ENCODE results near the gene SERGEF. TPM values are rescaled to one million over a fixed set of nuclear protein-coding genes. Genes with fewer than 3 reads are reported as not detected.

SERGEF gene
- total RNA-seq: 10 to 100 TPM; 27.5 to 27.7 TPM

DNA sequence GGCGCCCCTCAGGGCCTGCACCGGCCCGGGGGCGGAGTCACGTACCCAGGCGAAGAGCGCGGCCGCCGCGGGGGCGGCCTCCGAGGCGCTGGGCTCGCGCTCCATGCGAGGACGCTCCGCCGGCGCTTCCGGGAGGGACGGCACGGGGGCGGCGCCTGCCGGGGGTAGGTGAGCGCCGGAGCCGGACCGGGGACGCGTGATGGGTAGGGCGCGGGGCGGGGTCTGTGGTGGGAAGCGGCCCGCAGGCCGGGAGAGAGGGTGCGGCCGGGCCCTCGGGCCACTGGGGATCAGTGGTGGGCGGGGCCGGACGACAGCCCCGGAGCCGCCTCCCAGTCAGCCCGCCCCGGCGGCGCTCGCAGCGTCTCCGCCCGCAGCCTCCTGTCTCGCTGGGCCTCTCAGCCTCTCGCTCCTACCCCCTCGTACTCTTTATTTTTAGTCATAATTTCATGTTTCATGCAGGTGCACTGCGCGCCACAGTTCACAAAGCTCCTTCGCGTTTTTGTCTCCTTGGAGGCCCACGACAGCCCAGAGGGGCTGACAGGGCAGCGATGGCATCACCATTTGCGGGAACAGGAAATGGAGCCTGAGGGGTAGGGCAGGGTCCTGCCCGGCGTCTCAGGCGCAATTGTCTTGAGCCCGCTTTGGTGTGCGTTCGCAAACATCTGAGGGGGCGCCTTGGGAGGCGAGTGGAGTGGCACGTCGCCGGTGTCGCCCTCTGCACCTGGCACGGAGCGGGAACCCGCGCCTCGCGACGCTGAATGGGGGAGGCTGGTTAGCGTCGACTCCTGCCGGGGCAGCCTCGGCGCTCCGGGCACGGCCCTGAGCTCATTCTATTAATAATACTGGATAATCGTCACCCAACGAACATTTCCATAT lies at the start of gene SERGEF:
TSS of gene SERGEF (minus strand) at position 142 of the 876 bp plus-strand sequence. CDS start at position 105, 37 bp downstream.
- ChIA-PET CTCF (interaction anchor here (0.6 to 2.2 kb wide), 3 partner anchors 22 to 102 kb away, joined by 3 to 7 read pairs (median 3); partner anchors contain the start of gene SAAL1), POLR2A (interaction anchor here (0.5 to 1.8 kb wide), 7 partner anchors 91 to 806 kb away, joined by 3 to 10 read pairs (median 4); partner anchors contain the start of genes PIK3C2A and SAAL1)

DNA sequence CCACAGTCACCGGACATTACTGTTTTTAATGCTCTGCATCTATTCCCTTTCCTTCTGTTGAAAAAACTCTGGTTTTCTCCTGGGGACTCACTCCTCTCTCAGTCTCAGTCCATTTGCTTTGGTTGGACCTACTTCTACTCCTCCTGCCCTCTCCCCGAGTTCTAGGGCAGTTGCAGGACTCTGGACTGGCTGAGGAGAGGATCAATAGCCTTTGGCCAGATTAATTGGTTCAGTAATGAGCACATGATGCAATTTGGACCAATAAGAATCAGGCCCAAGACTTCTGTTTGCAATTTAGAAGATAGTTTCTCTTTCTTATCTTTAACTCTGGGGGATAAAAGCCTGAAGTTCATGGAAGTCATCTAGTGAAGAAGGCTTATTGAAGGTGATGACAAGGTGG lies 48.5 kb upstream of the SERGEF start:
- ChIA-PET POLR2A (no interaction called here), CTCF (no interaction called here)

DNA sequence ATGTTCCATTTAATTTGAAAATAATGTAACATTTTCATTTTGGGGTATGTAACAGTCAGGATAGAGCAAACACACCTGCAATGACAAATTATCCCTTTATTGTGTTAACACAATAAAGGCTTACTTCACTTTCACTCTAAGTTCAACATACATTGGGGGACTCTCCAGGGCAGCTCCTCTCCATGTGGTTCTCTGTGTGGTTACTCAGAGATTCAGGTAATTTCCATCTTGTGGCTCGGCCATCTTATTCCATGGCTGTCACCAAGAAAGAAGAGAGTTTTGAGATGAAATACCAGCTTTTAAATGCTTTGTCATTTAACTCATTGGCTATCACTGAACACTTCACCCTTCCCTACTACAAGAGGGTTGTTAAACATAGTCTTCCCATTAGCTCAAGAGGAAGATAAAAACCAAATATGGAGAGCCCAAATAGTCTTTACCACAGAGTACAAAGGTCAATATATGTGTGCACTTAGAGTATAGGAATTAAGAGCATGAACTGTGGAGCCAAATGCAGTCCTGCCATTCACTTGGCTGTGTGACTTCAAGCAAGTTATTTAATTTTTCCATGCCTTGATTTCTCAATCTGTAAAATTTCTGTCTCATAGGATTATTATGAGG lies 43.8 kb upstream of the SERGEF start:
- ChIA-PET CTCF (no interaction called here), POLR2A (no interaction called here)

DNA sequence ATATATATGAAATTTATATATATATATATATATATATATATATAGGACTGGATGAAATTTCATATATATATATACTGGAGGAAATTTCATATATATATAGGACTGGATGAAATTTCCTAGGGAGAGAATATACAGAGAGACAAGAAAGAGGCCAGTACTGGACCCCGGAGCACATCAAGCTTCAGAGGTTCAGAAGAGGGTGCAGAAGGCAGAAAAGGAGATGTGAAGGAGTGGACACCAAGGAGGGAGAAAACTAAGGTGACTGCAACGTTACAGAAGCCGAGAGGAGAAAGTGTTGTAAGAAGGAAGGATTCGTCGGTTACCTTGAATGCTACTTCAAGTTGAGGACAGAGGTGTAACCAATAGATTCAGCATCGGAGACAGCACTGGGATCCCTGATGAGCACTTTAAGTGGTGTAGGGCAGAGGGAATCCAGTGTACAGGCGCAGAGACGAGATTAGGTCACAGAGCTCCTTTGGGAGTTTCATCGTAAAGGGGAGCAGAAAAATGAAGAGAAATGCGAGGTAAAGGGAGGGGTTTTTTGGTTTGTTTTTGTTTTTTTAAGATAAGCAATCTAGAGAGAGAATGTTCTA lies 41.8 kb upstream of the SERGEF start:
- ChIA-PET POLR2A (no interaction called here), CTCF (no interaction called here)

DNA sequence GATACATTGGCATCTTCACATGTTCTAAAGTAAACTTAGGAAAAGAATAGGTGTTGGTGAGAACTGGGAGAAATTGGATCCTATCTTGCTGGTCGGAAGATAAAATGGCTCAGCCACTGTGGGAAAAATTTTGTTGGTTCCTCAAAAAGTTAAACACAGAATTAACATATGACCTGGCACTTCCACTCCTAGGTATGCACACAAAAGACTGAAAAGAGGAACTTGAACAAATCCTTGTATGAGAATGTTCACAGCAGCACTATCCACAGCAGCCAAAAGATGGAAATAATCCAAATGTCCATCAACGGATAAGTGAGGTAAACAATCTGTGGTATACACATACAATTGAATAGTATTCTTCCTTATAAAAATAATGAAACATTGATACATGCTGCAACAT lies 38.0 kb upstream of the SERGEF start:
- POLR2A ChIA-PET: no interaction called here
- CTCF ChIA-PET: no interaction called here

DNA sequence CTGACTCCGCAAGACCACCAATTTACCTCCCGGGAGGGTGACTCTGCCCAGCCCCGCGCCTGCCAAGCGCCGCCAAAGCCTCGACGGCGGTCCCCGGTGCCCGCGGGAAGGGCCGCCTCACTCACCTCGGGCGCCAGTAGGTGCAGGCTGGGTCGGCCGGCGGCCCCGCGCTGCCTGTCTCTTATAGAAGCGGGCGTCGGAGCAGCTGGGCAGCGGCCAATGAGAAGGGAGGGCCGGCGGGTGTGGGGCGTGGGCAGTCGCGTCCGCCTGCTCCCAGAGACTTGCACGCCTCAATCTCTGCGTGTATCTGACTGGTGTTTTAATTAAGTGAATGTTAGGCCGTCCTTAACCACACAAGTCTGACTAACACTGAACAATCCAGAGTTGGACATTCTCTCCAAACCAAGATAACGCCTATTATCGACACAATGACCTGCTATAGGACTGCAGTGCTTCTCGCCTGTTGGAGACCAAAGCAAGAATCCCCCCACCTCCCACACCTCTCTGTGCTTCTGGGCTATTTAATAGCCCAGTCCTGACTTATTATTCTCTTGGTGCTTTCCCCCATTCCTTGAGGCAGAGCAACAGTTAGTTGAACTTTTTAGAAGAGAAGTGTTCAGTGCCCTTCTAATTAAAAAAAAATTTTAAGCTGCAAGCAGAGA lies 33.4 kb upstream of the SERGEF start, which contains the start of gene TPH1:
TSS of gene TPH1 (minus strand) at position 154 of the 662 bp plus-strand sequence. CDS start 5,507 bp downstream, outside the sequence.
- CTCF ChIA-PET: no interaction called here

DNA sequence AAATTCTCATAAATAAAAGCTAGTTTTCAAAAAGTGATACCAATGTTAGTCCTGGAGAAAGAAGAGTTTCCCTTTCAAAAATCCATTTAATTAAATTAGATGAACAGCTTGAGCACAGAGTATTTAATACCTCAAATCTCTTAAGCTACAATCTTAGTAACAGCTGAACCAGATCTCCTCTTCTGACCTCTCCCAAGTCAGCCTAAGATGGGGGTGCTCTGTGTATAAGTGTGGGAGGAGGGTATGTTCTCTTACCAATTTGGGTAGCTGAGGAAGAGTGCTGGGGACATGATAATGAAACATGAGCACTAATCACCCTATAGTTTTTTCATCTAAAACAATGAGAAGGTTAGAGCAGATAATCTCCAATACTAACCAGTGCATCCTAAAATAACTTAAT lies 23.6 kb upstream of the SERGEF start:
- CTCF ChIA-PET: interaction anchor here (0.7 kb wide), 1 partner anchor 1067 kb away, joined by 3 read pairs; no protein-coding TSS in a partner anchor
- POLR2A ChIA-PET: no interaction called here

More for the DNA sequence above, 33.4 kb upstream of the SERGEF start, which contains the start of gene TPH1:
- POLR2A ChIA-PET: no interaction called here

DNA sequence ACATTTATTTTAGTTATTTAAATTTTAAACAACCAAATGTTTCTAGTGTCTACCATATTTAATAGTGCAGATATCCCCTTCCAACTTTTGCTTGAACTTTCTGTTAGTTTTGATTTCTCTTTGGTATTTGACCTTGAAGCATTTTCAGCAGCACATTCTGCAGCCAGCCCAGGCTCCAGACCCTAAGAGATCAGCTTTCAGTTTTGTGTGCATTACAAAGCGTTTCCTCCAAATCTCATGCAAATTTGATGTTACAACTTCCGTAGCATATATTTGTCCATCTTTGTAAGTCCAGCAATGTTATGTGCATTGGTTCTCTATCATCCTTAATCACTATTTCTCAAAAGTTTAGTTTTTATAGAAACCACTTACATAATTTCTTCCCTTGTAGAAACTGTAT lies 14.6 kb upstream of the SERGEF start:
- ChIA-PET POLR2A (no interaction called here), CTCF (no interaction called here)

DNA sequence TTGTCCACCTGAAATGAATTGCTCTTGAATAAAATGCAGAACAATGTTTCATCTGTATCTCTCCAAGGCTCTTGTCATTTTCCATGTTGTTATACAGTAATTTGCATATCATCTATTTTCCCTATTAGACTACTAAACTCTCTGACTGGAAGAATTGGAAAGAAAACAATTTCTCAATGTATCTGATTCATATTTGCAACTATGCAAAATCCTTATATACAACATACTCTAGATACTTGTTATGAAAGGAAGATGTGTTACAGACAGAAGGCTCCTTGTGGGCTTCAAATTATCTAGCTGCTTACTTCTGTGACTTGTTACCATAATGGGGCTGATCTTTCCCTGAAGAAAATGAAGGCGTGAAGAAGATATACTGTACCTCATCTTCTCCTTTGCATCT lies 9.6 kb upstream of the SERGEF start:
- ChIA-PET CTCF (no interaction called here), POLR2A (no interaction called here)

DNA sequence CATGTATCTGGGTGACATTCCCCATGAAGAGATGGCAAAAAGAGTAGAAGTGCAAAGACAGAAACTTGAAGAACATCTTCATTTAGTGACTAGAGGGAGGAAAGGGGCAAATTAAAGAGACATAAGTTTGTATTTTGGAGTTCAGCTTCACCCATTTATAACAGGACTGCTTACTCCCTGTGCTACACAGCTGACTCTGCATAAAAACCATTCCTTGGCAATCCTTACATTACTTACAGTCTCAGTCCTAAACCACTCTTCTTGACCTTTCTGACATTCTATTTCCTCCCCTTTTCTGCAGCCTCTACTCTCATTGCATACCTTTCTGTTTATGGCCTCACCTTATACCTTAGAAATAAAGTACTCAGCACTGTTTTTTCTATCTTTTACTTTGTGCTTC lies 6.8 kb upstream of the SERGEF start:
- CTCF ChIA-PET: no interaction called here
- POLR2A ChIA-PET: no interaction called here

DNA sequence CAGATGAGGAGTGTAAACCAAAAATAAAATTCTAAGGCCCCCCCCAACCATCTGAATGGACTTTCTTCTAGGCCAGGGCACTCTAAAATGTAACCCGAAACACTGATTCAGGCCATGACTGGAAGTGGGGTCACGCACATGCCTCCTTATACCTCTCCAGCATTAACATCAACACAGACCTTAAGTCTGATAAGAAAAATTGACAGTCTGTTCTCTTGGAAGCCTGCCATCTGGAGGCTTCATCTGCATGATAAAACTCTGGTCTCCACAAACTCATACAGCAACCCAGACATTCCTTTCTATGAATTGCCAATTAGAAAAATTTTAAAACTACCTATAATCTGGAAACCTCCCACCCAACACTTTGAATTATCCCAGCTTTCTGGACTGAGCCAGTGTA lies 3.9 kb upstream of the SERGEF start:
- ChIA-PET CTCF (no interaction called here), POLR2A (no interaction called here)

DNA sequence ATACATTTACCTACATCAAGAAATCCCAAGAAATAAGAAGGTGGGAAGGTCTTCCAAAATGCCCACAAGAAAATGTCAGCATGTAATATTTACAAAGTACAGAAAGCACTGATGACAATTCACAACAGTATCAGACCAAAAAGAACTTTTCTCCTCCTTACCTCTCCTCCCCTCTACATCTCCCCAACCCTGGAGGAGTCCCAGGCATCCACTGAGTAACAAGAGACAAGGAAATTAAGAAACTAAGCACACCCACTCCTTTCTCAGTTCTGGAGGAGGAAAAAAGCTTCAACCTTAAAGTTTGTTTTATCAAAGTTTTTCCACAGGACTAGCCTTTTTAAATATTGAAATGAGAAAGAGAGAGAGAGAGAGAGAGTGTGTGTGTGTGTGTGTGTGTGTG lies 2.0 kb upstream of the SERGEF start:
- ChIA-PET POLR2A (no interaction called here), CTCF (interaction anchor here (2.2 kb wide), 1 partner anchor 91 kb away, joined by 7 read pairs; the partner anchor contains the start of gene SAAL1)

DNA sequence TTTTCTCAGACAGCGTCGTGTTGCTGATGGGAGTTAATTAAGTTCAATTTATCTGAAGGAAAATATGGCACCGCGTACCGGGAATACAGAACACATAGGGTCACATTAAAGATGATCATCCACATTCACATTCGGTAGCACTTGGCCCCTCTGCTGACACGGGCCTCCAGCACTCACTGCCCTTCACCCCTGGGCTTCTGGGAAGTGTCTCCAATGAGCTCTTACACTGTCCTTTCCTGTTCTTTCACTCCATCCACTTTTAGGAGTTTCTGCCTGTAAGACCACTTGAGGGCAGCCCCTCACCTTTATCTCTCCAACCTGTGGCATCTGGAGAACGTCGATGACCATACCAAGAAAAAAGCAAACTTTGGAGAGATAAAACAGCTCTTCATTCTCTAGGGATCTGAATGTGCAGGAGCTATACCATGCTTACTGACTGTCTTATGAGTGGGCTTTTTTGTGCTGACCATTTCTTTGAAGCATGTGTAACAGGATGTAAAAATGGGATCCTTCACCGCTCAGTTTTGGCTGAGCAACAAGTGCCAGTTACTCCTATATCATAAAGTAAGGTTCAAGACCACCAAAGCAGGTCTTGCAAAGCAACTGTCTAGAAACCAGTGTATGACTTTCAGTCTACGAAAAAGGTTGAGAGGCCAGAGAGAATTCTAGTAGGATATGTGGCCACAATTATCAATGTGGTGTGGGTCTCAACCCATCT lies 1.1 kb upstream of the SERGEF start:
- ChIA-PET CTCF (interaction anchor here (0.6 to 2.2 kb wide), 4 partner anchors 23 to 102 kb away, joined by 3 to 7 read pairs (median 3); partner anchors contain the start of gene SAAL1), POLR2A (interaction anchor here (0.6 to 1.8 kb wide), 5 partner anchors 90 to 806 kb away, joined by 3 to 10 read pairs (median 4); partner anchors contain the start of genes PIK3C2A and SAAL1)

DNA sequence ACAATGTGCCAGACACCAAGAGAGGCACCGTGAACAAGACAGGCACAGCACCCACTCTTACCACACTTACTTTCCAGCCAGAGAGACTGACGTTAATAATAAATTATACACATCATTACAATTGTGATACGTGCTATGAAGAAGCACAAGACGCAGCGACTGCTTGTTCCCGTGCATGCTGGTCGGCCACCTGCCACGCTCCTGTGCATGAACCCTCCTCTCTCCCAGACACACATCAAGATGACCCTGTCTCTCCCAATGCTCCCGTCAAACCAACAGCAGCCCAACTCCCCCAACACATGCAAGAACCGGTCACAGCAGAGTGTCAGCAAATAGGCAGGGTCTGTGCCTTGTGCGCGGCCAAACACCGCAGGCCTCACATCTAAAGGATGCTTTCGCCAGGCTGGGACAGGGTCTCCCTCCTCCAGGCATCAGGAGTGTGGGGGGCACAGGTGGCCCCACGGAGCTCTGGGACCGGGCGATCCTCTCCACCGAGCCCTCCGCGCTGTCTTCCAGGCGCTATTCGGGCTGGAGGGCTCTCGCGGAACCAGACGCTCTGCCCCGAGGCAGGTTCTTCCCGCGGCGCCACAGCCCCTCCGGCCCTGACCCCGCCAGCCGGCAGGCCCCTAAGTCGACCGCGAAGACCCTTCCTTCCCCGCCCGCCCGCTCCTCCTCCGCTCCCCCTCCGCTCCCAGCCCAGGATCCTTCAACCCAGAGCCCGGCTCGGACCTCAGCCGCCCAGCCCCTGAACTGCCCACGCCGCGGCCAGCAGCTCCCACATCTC lies 533 bp downstream of the SERGEF start:
- ChIA-PET CTCF (interaction anchor here (1.0 to 2.2 kb wide), 2 partner anchors 21 to 94 kb away, joined by 3 to 7 read pairs; partner anchors contain the start of gene SAAL1), POLR2A (interaction anchor here (0.5 to 1.8 kb wide), 4 partner anchors 92 to 805 kb away, joined by 3 to 5 read pairs (median 4); partner anchors contain the start of genes PIK3C2A and SAAL1)

DNA sequence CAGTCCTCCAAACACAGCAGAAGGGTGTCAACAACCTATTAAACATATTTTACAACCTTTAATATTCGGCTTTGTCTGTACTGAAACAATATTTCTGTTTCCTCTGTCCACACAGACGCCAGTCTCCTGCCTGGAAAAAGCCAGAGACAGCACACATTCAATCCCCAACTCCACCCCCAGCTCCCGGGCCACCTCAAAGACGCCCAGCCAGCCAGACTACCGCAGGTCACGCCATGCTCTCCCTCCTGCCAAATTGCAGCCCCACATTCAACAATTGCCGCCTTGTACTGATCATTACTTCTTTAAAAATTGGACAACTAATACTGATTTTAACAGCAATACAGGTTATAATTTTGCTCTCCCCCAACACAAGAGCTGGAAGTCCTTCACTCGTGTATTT lies 1.2 kb downstream of the SERGEF start:
- POLR2A ChIA-PET: no interaction called here
- CTCF ChIA-PET: no interaction called here

DNA sequence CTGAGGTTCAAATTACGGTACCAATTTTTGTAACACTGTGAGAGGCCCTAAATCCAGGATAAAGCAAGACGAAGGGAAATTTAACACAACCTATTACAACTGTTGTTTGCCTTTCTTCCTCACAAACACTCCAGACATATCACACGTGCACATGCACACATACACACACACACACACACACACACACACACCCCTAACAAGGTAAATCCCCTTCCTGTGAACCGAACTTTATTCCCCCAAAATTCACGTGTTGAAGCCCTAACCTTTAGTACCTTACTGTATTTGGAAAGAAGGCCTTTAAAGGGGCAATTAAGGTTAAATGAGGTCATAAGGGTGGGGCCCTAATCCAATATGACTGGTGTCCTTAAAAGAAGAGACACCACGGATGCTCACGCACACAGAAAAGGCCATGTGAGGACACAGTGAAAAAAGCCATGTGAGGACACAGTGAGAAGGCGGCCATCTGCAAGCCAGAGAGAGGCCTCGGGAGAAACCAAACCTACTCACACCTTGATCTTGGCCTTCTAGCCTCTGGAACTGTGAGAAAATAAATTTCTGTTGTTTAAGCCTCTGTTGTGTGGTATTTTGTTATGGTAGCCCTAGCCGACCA lies 1.8 kb downstream of the SERGEF start:
- ChIA-PET POLR2A (no interaction called here), CTCF (no interaction called here)

DNA sequence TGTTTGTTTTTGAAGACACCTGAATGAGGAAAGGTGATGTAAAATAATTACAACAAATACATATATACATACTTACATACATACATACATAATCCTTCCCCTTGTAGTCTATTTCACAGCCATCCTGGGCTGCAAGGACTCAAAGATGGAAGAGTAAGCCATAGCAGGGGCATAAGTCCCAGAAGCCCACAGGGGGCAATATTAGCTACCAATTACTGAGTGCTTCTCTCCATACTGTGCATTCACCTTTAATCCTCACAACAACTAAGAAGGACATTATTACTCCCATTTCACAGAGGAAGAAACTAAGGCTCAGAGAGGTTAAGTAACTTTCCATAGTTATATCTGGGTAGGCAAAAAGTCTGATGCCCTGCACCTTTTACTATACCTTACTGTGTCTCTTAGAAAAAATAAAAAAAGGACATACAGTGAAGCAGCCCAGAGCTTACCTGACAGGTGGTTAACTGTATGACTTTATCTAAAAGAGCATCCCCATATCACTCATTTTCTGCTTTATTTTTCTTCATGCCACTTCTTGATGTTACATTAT lies 2.7 kb downstream of the SERGEF start:
- CTCF ChIA-PET: interaction anchor here (0.6 to 0.7 kb wide), 2 partner anchors 31 to 67 kb away, joined by 3 read pairs; no protein-coding TSS in a partner anchor

More for the DNA sequence above, 2.7 kb downstream of the SERGEF start:
- POLR2A ChIA-PET: no interaction called here
